SK-N-SH (cell line): Measurements from ENCODE around the gene C2orf92. TPM values are rescaled to one million over a fixed set of nuclear protein-coding genes. Genes with fewer than 3 reads are reported as not detected.

Experiments used
- CTCF ChIA-PET: fragments of 300-600, 350-600 bp; formaldehyde crosslinking; extraction: SDS; loops from one replicate; lab custom pipeline; 2021; lab: Yijun Ruan, JAX
- POLR2A ChIA-PET: fragments of 350-600 bp; sonication (Branson Sonifier 250); formaldehyde crosslinking; extraction: SDS; loops from one replicate; lab custom pipeline; 2020; ENCODE audit warnings: antibody characterized with exemption, inconsistent platforms; lab: Yijun Ruan, JAX
- DNase-seq: peaks from one replicate; pipeline ENCODE4 v3.0.0; 2012
- H2AFZ ChIP-seq: fragments of 200-600 bp; sonication (generic); 2 replicates; pipeline ENCODE4 v1.8.1; 2016; ENCODE audit warnings: antibody characterized with exemption, mild to moderate bottlenecking, low read depth
- H3F3A ChIP-seq: fragments of 200-600 bp; sonication (generic); replicated peaks from 2 replicates; pipeline ENCODE3; 2016; ENCODE audit warnings: antibody characterized with exemption, mild to moderate bottlenecking; ENCODE audit not compliant: insufficient read depth
- H3K27ac ChIP-seq, 2 experiments: fragments of 200-500 bp in 1 of 2; fragments of 200-600 bp in 1 of 2; sonication (Bioruptor generic) in 1 of 2; sonication (generic), shearing (Covaris generic) in 1 of 2; 2 replicates each; pipeline versions ENCODE4 v1.5.1 to v1.6.1; 2014 to 2016; ENCODE audit warnings: low read depth in 2 of 2, inconsistent platforms in 1 of 2, low read length in 1 of 2, mild to moderate bottlenecking in 1 of 2, mixed read lengths in 1 of 2
- H3K27me3 ChIP-seq: fragments of 200-600 bp; sonication (generic), shearing (Covaris generic); 2 replicates; pipeline ENCODE4 v1.6.1; 2016; ENCODE audit warnings: mixed run types; ENCODE audit not compliant: insufficient read depth
- H3K36me3 ChIP-seq, 2 experiments: fragments of 200-500 bp in 1 of 2; fragments of 200-600 bp in 1 of 2; sonication (Bioruptor generic) in 1 of 2; sonication (generic) in 1 of 2; replicated peaks in 1 of 2; 2 replicates each; pipeline versions ENCODE3 to v1.5.1; 2014 to 2016; ENCODE audit warnings: low read length in 1 of 2, mild to moderate bottlenecking in 1 of 2; ENCODE audit not compliant: insufficient read depth in 2 of 2, control insufficient read depth in 1 of 2
- H3K4me1 ChIP-seq, 2 experiments: fragments of 200-500 bp in 1 of 2; fragments of 200-600 bp in 1 of 2; sonication (Bioruptor generic) in 1 of 2; sonication (generic), shearing (Covaris generic) in 1 of 2; 2 replicates each; pipeline versions ENCODE4 v1.5.1 to v1.6.1; 2014 to 2016; ENCODE audit warnings: low read depth in 1 of 2, low read length in 1 of 2, mixed run types in 1 of 2; ENCODE audit not compliant: insufficient read depth in 2 of 2, control insufficient read depth in 1 of 2
- H3K4me2 ChIP-seq: fragments of 200-600 bp; sonication (generic), shearing (Covaris generic); 2 replicates; pipeline ENCODE4 v1.6.1; 2017; ENCODE audit warnings: mixed run types
- H3K4me3 ChIP-seq, 2 experiments: fragments of 200-500 bp in 1 of 2; fragments of 200-600 bp in 1 of 2; sonication (Bioruptor generic) in 1 of 2; sonication (generic), shearing (Covaris generic) in 1 of 2; 2 replicates each; pipeline versions ENCODE4 v1.5.1 to v1.8.1; 2014 to 2016; ENCODE audit warnings: low read depth in 2 of 2, inconsistent platforms in 1 of 2, low read length in 1 of 2, mild to moderate bottlenecking in 1 of 2, mixed read lengths in 1 of 2, moderate library complexity in 1 of 2
- H3K79me2 ChIP-seq: fragments of 200-600 bp; sonication (generic); 2 replicates; pipeline ENCODE4 v1.8.1; 2017; ENCODE audit warnings: mild to moderate bottlenecking; ENCODE audit not compliant: insufficient read depth
- H3K9ac ChIP-seq: fragments of 200-600 bp; sonication (generic); 2 replicates; pipeline ENCODE4 v1.6.1; 2017; ENCODE audit warnings: mixed run types
- H3K9me2 ChIP-seq: fragments of 200-600 bp; sonication (generic); 2 replicates; pipeline ENCODE4 v1.6.1; 2017; ENCODE audit warnings: mixed run types
- H3K9me3 ChIP-seq: fragments of 200-600 bp; sonication (generic); 2 replicates; pipeline ENCODE4 v1.6.1; 2017; ENCODE audit warnings: mixed run types, mild to moderate bottlenecking, moderate library complexity
- H4K20me1 ChIP-seq: fragments of 200-600 bp; sonication (generic); 2 replicates; pipeline ENCODE4 v1.6.1; 2017; ENCODE audit warnings: mild to moderate bottlenecking, mixed run types; ENCODE audit not compliant: insufficient read depth
- ELF1 ChIP-seq: IDR thresholded peaks from 2 replicates; pipeline ENCODE4 v1.4.0; 2012
- EP300 ChIP-seq, 2 experiments: IDR thresholded peaks; 2 replicates each; pipeline versions ENCODE4 v1.4.0 to v1.6.1; 2012; ENCODE audit warnings: borderline replicate concordance in 1 of 2, low read depth in 1 of 2, low read length in 1 of 2
- EZH2phosphoT487 ChIP-seq: fragments of 200-600 bp; sonication (generic); IDR thresholded peaks from 2 replicates; pipeline ENCODE4 v1.6.1; 2017; ENCODE audit warnings: low read depth, mixed run types, mild to moderate bottlenecking, antibody characterized with exemption, moderate library complexity, borderline replicate concordance
- GABPA ChIP-seq: IDR thresholded peaks from 2 replicates; pipeline ENCODE4 v1.4.0; 2012; ENCODE audit warnings: low read depth, mild to moderate bottlenecking
- MEF2A ChIP-seq: IDR thresholded peaks from 2 replicates; pipeline ENCODE4 v1.4.0; 2012; ENCODE audit warnings: low read depth, borderline replicate concordance
- MXI1 ChIP-seq: IDR thresholded peaks from 2 replicates; pipeline ENCODE4 v1.6.1; 2012; ENCODE audit warnings: mild to moderate bottlenecking, low read depth, low read length, improper control_type of control experiment
- NFIC ChIP-seq: IDR thresholded peaks from 2 replicates; pipeline ENCODE4 v1.4.0; 2012; ENCODE audit warnings: borderline replicate concordance
- NRF1 ChIP-seq: IDR thresholded peaks from 2 replicates; pipeline ENCODE4 v1.6.1; 2012; ENCODE audit warnings: low read depth, mild to moderate bottlenecking, low read length
- RAD21 ChIP-seq: IDR thresholded peaks from 2 replicates; pipeline ENCODE4 v1.6.1; 2012; ENCODE audit warnings: mild to moderate bottlenecking, low read length
- RFX5 ChIP-seq: IDR thresholded peaks from 2 replicates; pipeline ENCODE4 v1.6.1; 2012; ENCODE audit warnings: mild to moderate bottlenecking, improper control_type of control experiment, low read length
- TEAD4 ChIP-seq: IDR thresholded peaks from 2 replicates; pipeline ENCODE4 v1.4.0; 2012; ENCODE audit warnings: mild to moderate bottlenecking, borderline replicate concordance; ENCODE audit not compliant: insufficient read depth
- YY1 ChIP-seq: IDR thresholded peaks from 2 replicates; pipeline ENCODE4 v1.4.0; 2012; ENCODE audit warnings: low read depth, mild to moderate bottlenecking
- WGBS: methylation state at CpG from one replicate; pipeline ENCODE4 v1.1.6; 2017; ENCODE audit warnings: low lambda C conversion rate; 5-methylcytosine and 5-hydroxymethylcytosine counted together
- polyA plus RNA-seq, 3 experiments: library from polyadenylated mRNA; depleted of rRNA; stranded (reverse); fragments of >200 nt; gene quantifications; 2 replicates each; pipeline ENCODE4 v1.2.3, GENCODE V29; 2012
- TF ChIP-seq, protein P1 (sequence below): IDR thresholded peaks from 2 replicates; pipeline ENCODE4 v1.4.0; 2012; ENCODE audit warnings: low read depth, borderline replicate concordance
- TF ChIP-seq, protein P2 (sequence below): fragments of 200-600 bp; sonication (generic); IDR thresholded peaks from 2 replicates; pipeline ENCODE4 v1.6.1; 2017; ENCODE audit warnings: antibody characterized with exemption, mild to moderate bottlenecking, moderate library complexity
- TF ChIP-seq, protein P3 (sequence below): fragments of 150-350 bp; IDR thresholded peaks from 2 replicates; pipeline ENCODE4 v1.6.1; 2017; ENCODE audit warnings: antibody characterized with exemption, low read length, low read depth, borderline replicate concordance
- TF ChIP-seq, protein P4 (sequence below): IDR thresholded peaks from 2 replicates; pipeline ENCODE4 v1.6.1; 2012; ENCODE audit warnings: mild to moderate bottlenecking, low read depth, low read length, moderate library complexity

Gene C2orf92
- polyA plus RNA-seq, 1 of the 3 experiments (the other 2 are of a cell fraction): 3.1 TPM

DNA sequence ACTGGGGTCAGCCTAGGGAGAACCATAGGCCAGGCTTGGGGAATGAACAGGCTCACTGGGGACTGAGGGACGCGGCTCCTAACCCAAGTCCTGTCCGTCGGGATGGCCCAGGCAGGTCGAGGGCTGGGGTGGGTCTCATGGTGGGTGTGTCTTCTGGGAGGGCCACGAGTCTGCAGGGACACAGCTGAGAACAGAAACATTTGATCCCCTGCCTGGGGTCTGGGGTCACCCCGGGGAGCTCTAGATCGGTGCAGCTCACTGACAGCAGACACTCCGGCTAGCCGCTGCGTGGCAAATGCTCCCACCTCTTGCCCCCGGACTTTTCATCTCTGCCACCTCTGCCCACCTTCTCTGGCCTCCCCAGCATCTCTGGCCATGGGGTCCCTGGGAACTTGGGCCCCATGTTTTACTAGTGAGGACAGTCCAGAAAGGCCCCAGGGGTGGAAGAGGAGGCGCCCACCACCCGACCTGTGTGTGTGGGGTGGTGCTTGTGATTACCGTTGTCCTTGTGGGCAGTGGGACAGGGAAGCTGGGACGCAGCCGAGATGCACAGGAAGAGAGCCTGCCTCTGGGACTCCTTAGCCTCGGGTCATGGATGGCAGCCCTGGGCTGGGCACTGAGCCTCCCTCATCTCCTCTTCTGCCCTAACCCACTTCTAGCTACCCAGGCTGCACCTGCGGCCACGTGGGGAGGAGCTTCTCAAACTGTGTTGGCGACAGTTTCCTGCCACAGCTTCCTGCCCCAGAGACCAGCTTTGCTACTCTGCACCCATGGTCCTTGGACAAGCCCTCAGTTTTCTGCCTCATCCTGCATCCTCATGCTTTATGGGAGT, 48.8 kb downstream of the C2orf92 start (continued):
- no peak for TF ChIP-seq GABPA
- TF ChIP-seq, all 33 proteins: peak for 0

DNA sequence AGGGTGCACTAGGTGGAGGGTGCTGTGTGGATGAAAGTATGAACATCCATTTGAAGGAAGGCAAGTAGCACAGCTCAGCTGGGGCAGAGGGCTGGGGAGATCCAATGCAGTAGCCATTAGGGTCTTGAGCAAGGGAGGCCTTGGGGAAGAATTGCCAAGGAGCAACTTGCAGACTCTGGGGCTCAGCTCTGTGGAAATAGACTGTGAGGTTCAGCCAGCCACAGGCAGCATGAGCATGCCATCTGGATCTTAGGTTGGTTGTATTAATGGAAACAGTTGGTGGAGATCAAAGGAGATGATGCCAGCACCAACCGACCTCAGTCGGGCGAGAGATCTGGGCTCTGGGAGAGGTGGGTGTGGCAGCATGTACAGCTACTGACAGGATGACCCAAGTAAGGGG, 49.4 kb downstream of the C2orf92 start:
- Histone ChIP-seq H3K4me3 (no peak overlapping the region), H3K4me1 (no peaks in the 10 kb centered on the region; a peak in 1 of 4 replicates), H3K27me3 (no peaks in the 10 kb centered on the region), H3K79me2 (no peaks in the 10 kb centered on the region), H3K9me3 (no peaks in the 10 kb centered on the region), H3K9ac (no peak overlapping the region), H3K9me2 (no peaks in the 10 kb centered on the region), H4K20me1 (no peaks in the 10 kb centered on the region), H3K27ac (no peak overlapping the region), H3K36me3 (no peaks in the 10 kb centered on the region), H2AFZ (no peak overlapping the region), H3K4me2 (no peak overlapping the region), H3F3A (no peaks in the 10 kb centered on the region)
- POLR2A ChIA-PET: no interaction called here
- 79% methylated on average over 3 of the region's 3 CpGs for WGBS
- no peak for TF ChIP-seq ELF1
- TF ChIP-seq, protein P1, sequence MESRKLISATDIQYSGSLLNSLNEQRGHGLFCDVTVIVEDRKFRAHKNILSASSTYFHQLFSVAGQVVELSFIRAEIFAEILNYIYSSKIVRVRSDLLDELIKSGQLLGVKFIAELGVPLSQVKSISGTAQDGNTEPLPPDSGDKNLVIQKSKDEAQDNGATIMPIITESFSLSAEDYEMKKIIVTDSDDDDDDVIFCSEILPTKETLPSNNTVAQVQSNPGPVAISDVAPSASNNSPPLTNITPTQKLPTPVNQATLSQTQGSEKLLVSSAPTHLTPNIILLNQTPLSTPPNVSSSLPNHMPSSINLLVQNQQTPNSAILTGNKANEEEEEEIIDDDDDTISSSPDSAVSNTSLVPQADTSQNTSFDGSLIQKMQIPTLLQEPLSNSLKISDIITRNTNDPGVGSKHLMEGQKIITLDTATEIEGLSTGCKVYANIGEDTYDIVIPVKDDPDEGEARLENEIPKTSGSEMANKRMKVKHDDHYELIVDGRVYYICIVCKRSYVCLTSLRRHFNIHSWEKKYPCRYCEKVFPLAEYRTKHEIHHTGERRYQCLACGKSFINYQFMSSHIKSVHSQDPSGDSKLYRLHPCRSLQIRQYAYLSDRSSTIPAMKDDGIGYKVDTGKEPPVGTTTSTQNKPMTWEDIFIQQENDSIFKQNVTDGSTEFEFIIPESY: no peak
- TF ChIP-seq, protein P2, sequence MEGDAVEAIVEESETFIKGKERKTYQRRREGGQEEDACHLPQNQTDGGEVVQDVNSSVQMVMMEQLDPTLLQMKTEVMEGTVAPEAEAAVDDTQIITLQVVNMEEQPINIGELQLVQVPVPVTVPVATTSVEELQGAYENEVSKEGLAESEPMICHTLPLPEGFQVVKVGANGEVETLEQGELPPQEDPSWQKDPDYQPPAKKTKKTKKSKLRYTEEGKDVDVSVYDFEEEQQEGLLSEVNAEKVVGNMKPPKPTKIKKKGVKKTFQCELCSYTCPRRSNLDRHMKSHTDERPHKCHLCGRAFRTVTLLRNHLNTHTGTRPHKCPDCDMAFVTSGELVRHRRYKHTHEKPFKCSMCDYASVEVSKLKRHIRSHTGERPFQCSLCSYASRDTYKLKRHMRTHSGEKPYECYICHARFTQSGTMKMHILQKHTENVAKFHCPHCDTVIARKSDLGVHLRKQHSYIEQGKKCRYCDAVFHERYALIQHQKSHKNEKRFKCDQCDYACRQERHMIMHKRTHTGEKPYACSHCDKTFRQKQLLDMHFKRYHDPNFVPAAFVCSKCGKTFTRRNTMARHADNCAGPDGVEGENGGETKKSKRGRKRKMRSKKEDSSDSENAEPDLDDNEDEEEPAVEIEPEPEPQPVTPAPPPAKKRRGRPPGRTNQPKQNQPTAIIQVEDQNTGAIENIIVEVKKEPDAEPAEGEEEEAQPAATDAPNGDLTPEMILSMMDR: no peak
- TF ChIP-seq RFX5: no peak
- no peak for TF ChIP-seq MXI1
- TF ChIP-seq, protein P3, sequence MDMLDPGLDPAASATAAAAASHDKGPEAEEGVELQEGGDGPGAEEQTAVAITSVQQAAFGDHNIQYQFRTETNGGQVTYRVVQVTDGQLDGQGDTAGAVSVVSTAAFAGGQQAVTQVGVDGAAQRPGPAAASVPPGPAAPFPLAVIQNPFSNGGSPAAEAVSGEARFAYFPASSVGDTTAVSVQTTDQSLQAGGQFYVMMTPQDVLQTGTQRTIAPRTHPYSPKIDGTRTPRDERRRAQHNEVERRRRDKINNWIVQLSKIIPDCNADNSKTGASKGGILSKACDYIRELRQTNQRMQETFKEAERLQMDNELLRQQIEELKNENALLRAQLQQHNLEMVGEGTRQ: no peak
- no peak for TF ChIP-seq TEAD4
- no peak for TF ChIP-seq EZH2phosphoT487
- TF ChIP-seq EP300 (IDR thresholded peaks at IDR 0.05; ENCODE audit: borderline replicate concordance in 1 of 2, low read depth in 1 of 2, low read length in 1 of 2): no peak
- TF ChIP-seq NFIC: no peak
- no peak for TF ChIP-seq NRF1
- no peak for TF ChIP-seq MEF2A
- TF ChIP-seq RAD21: no peak
- TF ChIP-seq, protein P4, sequence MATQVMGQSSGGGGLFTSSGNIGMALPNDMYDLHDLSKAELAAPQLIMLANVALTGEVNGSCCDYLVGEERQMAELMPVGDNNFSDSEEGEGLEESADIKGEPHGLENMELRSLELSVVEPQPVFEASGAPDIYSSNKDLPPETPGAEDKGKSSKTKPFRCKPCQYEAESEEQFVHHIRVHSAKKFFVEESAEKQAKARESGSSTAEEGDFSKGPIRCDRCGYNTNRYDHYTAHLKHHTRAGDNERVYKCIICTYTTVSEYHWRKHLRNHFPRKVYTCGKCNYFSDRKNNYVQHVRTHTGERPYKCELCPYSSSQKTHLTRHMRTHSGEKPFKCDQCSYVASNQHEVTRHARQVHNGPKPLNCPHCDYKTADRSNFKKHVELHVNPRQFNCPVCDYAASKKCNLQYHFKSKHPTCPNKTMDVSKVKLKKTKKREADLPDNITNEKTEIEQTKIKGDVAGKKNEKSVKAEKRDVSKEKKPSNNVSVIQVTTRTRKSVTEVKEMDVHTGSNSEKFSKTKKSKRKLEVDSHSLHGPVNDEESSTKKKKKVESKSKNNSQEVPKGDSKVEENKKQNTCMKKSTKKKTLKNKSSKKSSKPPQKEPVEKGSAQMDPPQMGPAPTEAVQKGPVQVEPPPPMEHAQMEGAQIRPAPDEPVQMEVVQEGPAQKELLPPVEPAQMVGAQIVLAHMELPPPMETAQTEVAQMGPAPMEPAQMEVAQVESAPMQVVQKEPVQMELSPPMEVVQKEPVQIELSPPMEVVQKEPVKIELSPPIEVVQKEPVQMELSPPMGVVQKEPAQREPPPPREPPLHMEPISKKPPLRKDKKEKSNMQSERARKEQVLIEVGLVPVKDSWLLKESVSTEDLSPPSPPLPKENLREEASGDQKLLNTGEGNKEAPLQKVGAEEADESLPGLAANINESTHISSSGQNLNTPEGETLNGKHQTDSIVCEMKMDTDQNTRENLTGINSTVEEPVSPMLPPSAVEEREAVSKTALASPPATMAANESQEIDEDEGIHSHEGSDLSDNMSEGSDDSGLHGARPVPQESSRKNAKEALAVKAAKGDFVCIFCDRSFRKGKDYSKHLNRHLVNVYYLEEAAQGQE: no peak
- TF ChIP-seq YY1: no peak
- no peak for DNase-seq
- CTCF ChIA-PET: interaction anchor here (1.1 to 2.0 kb wide), 3 partner anchors 19 to 22 kb away, joined by 3 to 8 read pairs (median 3); no protein-coding TSS in a partner anchor
